HG03354 (cell line): ENCODE data around the gene GLB1L.
"Not testable (repeated sequence)": the region's sequence is repeated elsewhere in the genome, so short reads cannot be mapped to it uniquely, and the experiment has no call there.

Experiments used
- ATAC-seq: cut with Tn5 transposase; IDR thresholded peaks from one replicate; pipeline ENCODE4 v1.9.1; 2021; ENCODE audit warnings: mild to moderate bottlenecking; ENCODE audit not compliant: unreplicated experiment, poor library complexity, severe bottlenecking

The GLB1L gene

GRCh38 chr2:219282375-219282774 is 37.1 kb upstream of the GLB1L start:
- ATAC-seq, result no peak

GRCh38 chr2:219281588-219281987 is 36.3 kb upstream of the GLB1L start:
- no peak for ATAC-seq

- ATAC-seq, result no peak
These were observed 35.4 kb upstream of the GLB1L start for GRCh38 chr2:219280651-219281050.

DNA sequence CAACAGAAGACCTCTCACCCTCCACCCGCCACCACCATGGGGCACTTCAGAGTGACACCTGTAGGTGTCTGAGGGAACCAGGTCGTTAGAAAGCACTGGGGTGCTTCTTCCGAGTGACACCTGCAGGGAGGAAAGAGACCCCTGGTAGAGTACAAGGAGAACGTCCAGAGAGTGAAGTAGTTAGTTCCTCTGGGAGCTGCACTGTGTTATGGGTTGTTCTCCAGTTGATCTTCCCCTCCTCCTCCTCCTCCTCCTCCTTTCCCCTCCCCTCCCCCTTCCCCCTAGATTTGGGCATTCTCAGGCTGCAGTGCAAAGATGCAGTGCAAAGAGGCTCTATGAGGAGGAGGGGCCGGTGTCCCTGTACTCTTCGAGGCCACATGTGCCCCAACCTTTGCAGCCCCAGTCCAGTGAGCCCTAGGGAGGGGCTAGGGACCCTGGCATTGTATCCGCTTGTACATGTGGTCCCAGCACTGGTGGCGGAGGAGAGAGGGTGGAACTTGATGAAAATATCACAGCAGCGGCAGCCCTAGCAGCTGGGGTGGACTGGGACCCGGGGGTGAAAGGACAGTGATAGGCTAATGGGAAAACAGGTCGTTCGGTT is 34.8 kb upstream of the GLB1L start:
- no peak for ATAC-seq

DNA sequence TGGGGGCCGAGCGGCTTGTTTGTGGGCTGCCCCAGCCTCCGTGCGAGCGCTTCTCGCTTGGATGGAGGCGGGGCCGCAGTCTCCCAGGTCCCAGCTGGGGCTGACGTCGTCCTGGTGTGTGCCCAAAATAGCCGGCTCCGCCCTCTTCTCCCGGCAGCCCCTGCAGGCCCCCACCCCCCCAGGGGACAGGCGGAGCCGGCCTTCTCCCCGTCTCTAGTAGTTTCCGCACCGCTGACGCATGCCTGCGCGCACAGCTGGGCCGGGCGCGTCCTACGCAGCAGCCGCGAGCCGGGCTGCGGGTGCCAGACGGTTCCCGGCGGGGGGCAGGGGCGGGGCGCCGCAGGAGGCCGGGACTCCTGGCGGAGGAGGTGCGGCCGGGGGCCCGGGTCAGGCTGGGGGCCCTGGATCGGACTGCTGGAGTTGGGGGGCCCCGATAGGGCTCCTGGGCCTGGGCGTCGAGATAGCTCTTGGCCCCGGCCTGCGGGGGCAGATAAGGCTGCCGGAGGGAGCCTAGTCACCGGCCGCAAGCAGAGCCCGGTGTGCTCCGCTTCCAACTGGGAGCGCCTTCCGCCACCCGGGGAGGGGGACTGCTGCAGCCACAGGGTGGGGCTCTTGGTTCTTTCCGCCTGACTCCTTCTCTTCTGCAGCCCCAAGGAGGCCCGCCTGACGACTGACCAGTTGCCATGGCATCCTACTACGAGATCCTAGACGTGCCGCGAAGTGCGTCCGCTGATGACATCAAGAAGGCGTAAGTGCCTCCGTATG is 34.1 kb upstream of the GLB1L start, which contains the start of gene DNAJB2:
Gene DNAJB2, plus strand, starts transcription at position 216 of the 765 bp plus-strand sequence. Its CDS starts 468 bp downstream, at position 684.
- ATAC-seq, result peak; percentile 83

GRCh38 chr2:219278655-219279150 is 33.5 kb upstream of the GLB1L start:
- ATAC-seq, result no peak

DNA sequence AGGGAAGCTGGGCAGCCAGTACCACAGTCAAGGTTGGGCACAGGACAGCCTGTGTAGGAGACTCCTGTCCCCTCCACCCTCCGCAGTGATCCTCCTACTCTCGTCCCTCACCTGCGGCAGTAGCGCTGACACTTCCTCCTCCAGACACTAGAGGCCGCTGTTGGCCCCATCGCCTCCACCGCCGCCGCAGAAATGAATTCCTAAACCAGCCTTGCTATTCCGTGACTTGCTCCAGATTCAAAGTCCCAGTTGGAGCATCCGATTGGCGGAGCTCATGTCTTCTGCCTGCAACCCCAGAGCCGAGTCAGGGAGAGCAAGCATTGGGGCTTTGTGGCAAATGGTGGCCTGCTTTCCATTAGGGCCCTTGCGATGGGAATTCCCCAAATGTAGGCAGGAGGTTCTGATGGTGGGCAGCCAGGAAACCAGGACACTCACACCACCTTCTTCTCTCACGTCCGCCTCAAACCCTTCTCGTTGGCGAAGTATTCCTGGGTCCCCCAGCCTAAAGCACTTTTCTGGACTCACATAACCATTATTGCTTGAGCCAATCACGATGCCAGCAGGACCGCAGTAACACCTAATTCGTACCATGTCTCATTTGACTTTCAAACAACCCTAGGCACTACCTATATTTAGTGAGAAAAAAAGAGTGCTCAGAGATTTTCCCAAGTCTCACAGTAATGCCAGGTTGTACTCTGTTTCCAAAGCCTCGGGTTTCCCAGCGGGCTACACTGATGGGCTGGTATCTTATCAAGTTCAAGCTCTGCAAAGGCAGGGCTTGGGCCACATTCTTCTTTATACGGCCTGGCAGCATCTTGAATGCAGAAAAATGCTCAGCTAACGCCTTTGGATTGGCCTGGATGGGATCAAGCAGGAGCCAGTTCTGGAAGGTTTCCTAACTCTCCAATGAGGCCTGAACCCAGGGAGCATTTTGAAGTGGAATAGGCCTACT is 32.7 kb upstream of the GLB1L start:
- peak; percentile 25 for ATAC-seq

GRCh38 chr2:219274361-219274921 is 29.2 kb upstream of the GLB1L start:
- ATAC-seq, result no peak

- ATAC-seq, result no peak
These were observed 28.7 kb upstream of the GLB1L start for GRCh38 chr2:219273937-219274336.

DNA sequence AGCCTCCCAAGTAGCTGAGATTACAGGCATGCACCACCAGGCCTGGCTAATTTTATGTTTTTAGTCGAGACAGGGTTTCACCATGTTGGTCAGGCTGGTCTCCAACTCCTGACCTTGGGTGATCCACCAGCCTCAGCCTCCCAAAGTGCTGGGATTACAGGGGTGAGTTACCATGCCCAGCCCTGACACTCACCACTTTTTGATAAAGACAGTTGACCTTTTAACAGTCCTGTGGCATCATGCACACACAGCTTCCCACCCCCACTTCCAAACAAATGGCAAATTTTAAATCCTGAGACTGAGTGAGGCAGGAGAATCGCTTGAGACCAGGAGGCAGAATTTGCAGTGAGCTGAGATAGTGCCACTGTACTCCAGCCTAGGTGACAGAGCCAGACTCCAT is 27.8 kb upstream of the GLB1L start:
- ATAC-seq, result no peak

DNA sequence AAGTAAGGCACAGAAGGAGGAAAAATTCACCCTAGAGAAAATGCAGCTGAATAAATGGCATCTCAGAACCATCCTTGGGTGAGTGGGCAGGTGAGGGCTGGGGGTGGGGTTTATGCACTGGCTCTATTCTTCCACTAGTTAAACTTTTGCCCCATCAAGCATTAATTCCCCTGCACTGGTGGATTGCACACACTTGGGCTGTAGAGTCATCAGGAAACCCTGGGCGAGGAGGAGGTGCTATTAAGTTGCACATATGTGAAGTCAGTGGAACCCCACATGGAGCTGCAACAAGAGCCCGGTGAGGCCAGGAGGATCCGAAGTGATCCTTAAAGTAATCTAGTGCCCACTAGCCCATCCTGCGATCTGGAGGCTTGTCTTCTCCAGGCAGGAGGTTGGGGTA is 27.1 kb upstream of the GLB1L start:
- no peak for ATAC-seq

- no peak for ATAC-seq
These were observed 25.8 kb upstream of the GLB1L start for GRCh38 chr2:219271021-219271420.

DNA sequence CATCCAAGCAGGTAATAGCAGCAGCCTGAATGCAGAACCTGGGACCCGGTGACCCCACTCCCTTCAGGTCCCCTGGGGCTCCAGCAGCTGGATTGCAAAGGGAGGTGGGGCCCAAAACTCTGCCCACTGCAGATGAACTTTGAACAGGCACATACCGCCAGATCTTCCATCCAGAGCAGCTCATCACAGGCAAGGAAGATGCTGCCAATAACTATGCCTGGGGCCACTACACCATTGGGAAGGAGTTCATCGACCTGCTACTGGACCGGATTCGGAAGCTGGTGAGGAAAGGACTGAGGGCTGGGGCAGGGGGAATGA is 24.8 kb upstream of the GLB1L start:
- ATAC-seq, result no peak

DNA sequence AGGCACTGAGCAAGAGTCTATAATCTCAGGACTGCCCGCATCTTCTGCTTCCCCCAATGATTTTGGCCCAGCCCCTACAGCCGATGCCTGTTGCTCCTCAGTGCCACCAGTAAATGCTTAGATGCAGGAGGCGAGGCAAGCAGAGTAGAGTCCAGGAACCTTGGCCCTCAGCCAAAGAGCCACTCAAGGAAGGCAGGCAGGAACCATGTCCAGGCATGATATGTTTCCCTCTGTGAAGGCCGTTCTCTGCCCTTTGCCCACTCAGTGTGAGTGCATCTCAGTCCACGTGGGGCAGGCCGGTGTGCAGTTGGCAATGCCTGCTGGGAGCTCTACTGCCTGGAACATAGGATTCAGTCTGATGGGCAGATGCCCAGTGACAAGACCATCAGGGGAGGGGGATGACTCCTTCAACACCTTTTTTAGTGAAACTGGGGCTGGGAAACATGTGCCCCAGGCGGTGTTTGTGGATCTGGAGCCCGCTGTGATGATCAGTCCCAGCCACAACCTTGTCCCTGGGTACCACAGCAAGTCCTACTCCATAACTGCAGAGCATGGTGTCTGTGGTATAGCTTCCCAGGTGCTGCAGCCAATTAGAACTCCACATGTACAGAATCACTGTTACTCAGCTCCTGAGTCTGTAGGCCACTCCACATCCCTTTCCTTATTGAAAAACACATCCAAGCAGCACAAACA is 24.3 kb upstream of the GLB1L start:
- no peak for ATAC-seq

- ATAC-seq, result no peak
These were observed 23.1 kb upstream of the GLB1L start for GRCh38 chr2:219268294-219268693.

- no peak for ATAC-seq
These were observed 21.6 kb upstream of the GLB1L start for GRCh38 chr2:219266886-219267285.

- ATAC-seq, result no peak
These were observed 21.0 kb upstream of the GLB1L start for GRCh38 chr2:219266232-219266631.

GRCh38 chr2:219261024-219261855 is 16.0 kb upstream of the GLB1L start:
- no peak for ATAC-seq

GRCh38 chr2:219258942-219259341 is 13.7 kb upstream of the GLB1L start:
- not testable (repeated sequence) for ATAC-seq
